ENCODE measurements around the gene BTG1. TPM values are rescaled to one million over a fixed set of nuclear protein-coding genes. Genes with fewer than 3 reads are reported as not detected.
A peak's percentile ranks its signal among the peaks of the same experiment; 100 is the strongest.

The BTG1 gene
- total and polyA plus RNA-seq, 5 donors from 2014 or later, result 509 to 1,342 (median 885) TPM

GRCh38 chr12:92164712-92165111 lies 19.1 kb upstream of the BTG1 start:
- Mint-ChIP-seq H3K4me1 (peaks cover 4 to 47% (median 14%) of the 10 kb centered on the region in 4 donors), H3K4me3 (no peak overlapping the region), H3K36me3 (no peaks in the 10 kb centered on the region), H3K9me3 (peaks cover 0 to 2% (median 0%) of the 10 kb centered on the region in 7 donors), H3K27me3 (no peaks in the 10 kb centered on the region), H3K27ac (peak overlapping the region in 1 of 3 donors; percentile 23)
- no peak overlapping the region for H3K4me3 ChIP-seq (ENCODE audit: low read depth, low read length)
- ATAC-seq (ENCODE audit: low read depth in 2 of 2) (no peak), DNase-seq (no peak)
- H3K4me1 ChIP-seq (ENCODE audit: control insufficient read depth, insufficient read depth, low read length, poor library complexity, severe bottlenecking), result peaks cover 4% of the 10 kb centered on the region
- no peak overlapping the region for H3K27ac ChIP-seq (ENCODE audit: insufficient read depth, low read length, poor library complexity, severe bottlenecking)
- no peaks in the 10 kb centered on the region for H3K27me3 ChIP-seq (ENCODE audit: control insufficient read depth, insufficient read depth, low read length)
- H3K9me3 ChIP-seq (ENCODE audit: control insufficient read depth in 2 of 2, low read length in 2 of 2), result no peaks in the 10 kb centered on the region
- no peaks in the 10 kb centered on the region for H3K36me3 ChIP-seq (ENCODE audit: control insufficient read depth, insufficient read depth, low read length)

GRCh38 chr12:92162079-92162478 lies 16.4 kb upstream of the BTG1 start:
- Histone ChIP-seq H3K27me3 (ENCODE audit: control insufficient read depth, insufficient read depth, low read length) (no peaks in the 10 kb centered on the region), H3K4me3 (ENCODE audit: low read depth, low read length) (no peak overlapping the region), H3K9me3 (ENCODE audit: control insufficient read depth in 2 of 2, low read length in 2 of 2) (no peaks in the 10 kb centered on the region), H3K36me3 (ENCODE audit: control insufficient read depth, insufficient read depth, low read length) (no peaks in the 10 kb centered on the region), H3K4me1 (ENCODE audit: control insufficient read depth, insufficient read depth, low read length, poor library complexity, severe bottlenecking) (peaks cover 16% of the 10 kb centered on the region), H3K27ac (ENCODE audit: insufficient read depth, low read length, poor library complexity, severe bottlenecking) (no peak overlapping the region)
- H3K4me3 Mint-ChIP-seq, result peak overlapping the region in 1 of 4 donors; percentile 51
- DNase-seq (no peak), ATAC-seq (ENCODE audit: low read depth in 2 of 2) (no peak)
- H3K27me3 Mint-ChIP-seq, result no peaks in the 10 kb centered on the region
- peak overlapping the region in 2 of 3 donors; percentile 18 to 36 for H3K27ac Mint-ChIP-seq
- H3K36me3 Mint-ChIP-seq, result peaks cover 5% of the 10 kb centered on the region
- peaks cover 12 to 70% (median 34%) of the 10 kb centered on the region in 4 donors for H3K4me1 Mint-ChIP-seq
- H3K9me3 Mint-ChIP-seq, result peaks cover 0 to 2% (median 0%) of the 10 kb centered on the region in 7 donors

- H3K4me1 Mint-ChIP-seq, result peaks cover 24 to 78% (median 43%) of the 10 kb centered on the region in 4 donors
Measured at GRCh38 chr12:92158796-92159439, 13.3 kb upstream of the BTG1 start.

GRCh38 chr12:92156704-92157395 lies 11.2 kb upstream of the BTG1 start:
- no peak for ATAC-seq (ENCODE audit: low read depth in 2 of 2)

More at GRCh38 chr12:92158796-92159439, 13.3 kb upstream of the BTG1 start:
- Mint-ChIP-seq H3K27me3 (no peaks in the 10 kb centered on the region), H3K9me3 (no peaks in the 10 kb centered on the region), H3K36me3 (peaks cover 12% of the 10 kb centered on the region), H3K27ac (peak overlapping the region; percentile 68 to 89 (median 74)), H3K4me3 (peak overlapping the region; percentile 60 to 79 (median 70))
- H3K27me3 ChIP-seq (ENCODE audit: control insufficient read depth, insufficient read depth, low read length), result no peaks in the 10 kb centered on the region
- peak in 2 of 3 donors; percentile 15 to 34 for DNase-seq
- H3K36me3 ChIP-seq (ENCODE audit: control insufficient read depth, insufficient read depth, low read length), result no peaks in the 10 kb centered on the region
- ATAC-seq (ENCODE audit: low read depth in 2 of 2), result peak; percentile 42 to 61
- no peaks in the 10 kb centered on the region for H3K9me3 ChIP-seq (ENCODE audit: control insufficient read depth in 2 of 2, low read length in 2 of 2)
- H3K27ac ChIP-seq (ENCODE audit: insufficient read depth, low read length, poor library complexity, severe bottlenecking), result peak overlapping the region; percentile 57
- H3K4me1 ChIP-seq (ENCODE audit: control insufficient read depth, insufficient read depth, low read length, poor library complexity, severe bottlenecking), result peaks cover 16% of the 10 kb centered on the region
- peak overlapping the region; percentile 61 for H3K4me3 ChIP-seq (ENCODE audit: low read depth, low read length)

GRCh38 chr12:92156139-92156538 lies 10.5 kb upstream of the BTG1 start:
- H3K27me3 ChIP-seq (ENCODE audit: control insufficient read depth, insufficient read depth, low read length), result no peaks in the 10 kb centered on the region
- H3K36me3 Mint-ChIP-seq, result peaks cover 18% of the 10 kb centered on the region
- H3K27ac Mint-ChIP-seq, result peak overlapping the region; percentile 56 to 92 (median 64)
- no peak for ATAC-seq (ENCODE audit: low read depth in 2 of 2)
- no peak overlapping the region for H3K4me3 ChIP-seq (ENCODE audit: low read depth, low read length)
- peaks cover 0 to 3% (median 0%) of the 10 kb centered on the region in 7 donors for H3K9me3 Mint-ChIP-seq
- H3K27ac ChIP-seq (ENCODE audit: insufficient read depth, low read length, poor library complexity, severe bottlenecking), result no peak overlapping the region
- H3K4me1 Mint-ChIP-seq, result peaks cover 24 to 60% (median 38%) of the 10 kb centered on the region in 4 donors
- no peaks in the 10 kb centered on the region for H3K9me3 ChIP-seq (ENCODE audit: control insufficient read depth in 2 of 2, low read length in 2 of 2)
- H3K4me1 ChIP-seq (ENCODE audit: control insufficient read depth, insufficient read depth, low read length, poor library complexity, severe bottlenecking), result peaks cover 16% of the 10 kb centered on the region
- no peaks in the 10 kb centered on the region for H3K36me3 ChIP-seq (ENCODE audit: control insufficient read depth, insufficient read depth, low read length)
- H3K4me3 Mint-ChIP-seq, result peak overlapping the region in 2 of 4 donors; percentile 13 to 36
- H3K27me3 Mint-ChIP-seq, result no peaks in the 10 kb centered on the region
- DNase-seq, result no peak

More at GRCh38 chr12:92156704-92157395, 11.2 kb upstream of the BTG1 start:
- no peak overlapping the region for H3K4me3 ChIP-seq (ENCODE audit: low read depth, low read length)
- no peak for DNase-seq
- H3K4me1 ChIP-seq (ENCODE audit: control insufficient read depth, insufficient read depth, low read length, poor library complexity, severe bottlenecking), result peaks cover 16% of the 10 kb centered on the region
- Mint-ChIP-seq H3K27me3 (no peaks in the 10 kb centered on the region), H3K27ac (peak overlapping the region; percentile 86 to 92 (median 89)), H3K36me3 (peaks cover 14% of the 10 kb centered on the region), H3K9me3 (peaks cover 0 to 2% (median 0%) of the 10 kb centered on the region in 7 donors), H3K4me1 (peaks cover 24 to 65% (median 39%) of the 10 kb centered on the region in 4 donors), H3K4me3 (peak overlapping the region in 3 of 4 donors; percentile 13 to 52 (median 40))
- no peaks in the 10 kb centered on the region for H3K36me3 ChIP-seq (ENCODE audit: control insufficient read depth, insufficient read depth, low read length)
- H3K27ac ChIP-seq (ENCODE audit: insufficient read depth, low read length, poor library complexity, severe bottlenecking), result no peak overlapping the region
- no peaks in the 10 kb centered on the region for H3K9me3 ChIP-seq (ENCODE audit: control insufficient read depth in 2 of 2, low read length in 2 of 2)
- H3K27me3 ChIP-seq (ENCODE audit: control insufficient read depth, insufficient read depth, low read length), result no peaks in the 10 kb centered on the region

- peaks cover 22 to 59% (median 35%) of the 10 kb centered on the region in 4 donors for H3K4me1 Mint-ChIP-seq
- H3K4me1 ChIP-seq (ENCODE audit: control insufficient read depth, insufficient read depth, low read length, poor library complexity, severe bottlenecking), result peaks cover 16% of the 10 kb centered on the region
- no peaks in the 10 kb centered on the region for H3K27me3 ChIP-seq (ENCODE audit: control insufficient read depth, insufficient read depth, low read length)
- DNase-seq, result no peak
- H3K9me3 ChIP-seq (ENCODE audit: control insufficient read depth in 2 of 2, low read length in 2 of 2), result no peaks in the 10 kb centered on the region
- H3K27ac ChIP-seq (ENCODE audit: insufficient read depth, low read length, poor library complexity, severe bottlenecking), result no peak overlapping the region
- peak overlapping the region in 1 of 4 donors; percentile 13 for H3K4me3 Mint-ChIP-seq
- H3K27ac Mint-ChIP-seq, result peak overlapping the region in 2 of 3 donors; percentile 56 to 64
- peaks cover 0 to 3% (median 0%) of the 10 kb centered on the region in 7 donors for H3K9me3 Mint-ChIP-seq
- no peak overlapping the region for H3K4me3 ChIP-seq (ENCODE audit: low read depth, low read length)
- H3K36me3 Mint-ChIP-seq, result peaks cover 18% of the 10 kb centered on the region
- no peak for ATAC-seq (ENCODE audit: low read depth in 2 of 2)
- no peaks in the 10 kb centered on the region for H3K36me3 ChIP-seq (ENCODE audit: control insufficient read depth, insufficient read depth, low read length)
- no peaks in the 10 kb centered on the region for H3K27me3 Mint-ChIP-seq
Measured at GRCh38 chr12:92155733-92156132, 10.1 kb upstream of the BTG1 start.

- peak overlapping the region in 1 of 3 donors; percentile 44 for H3K27ac Mint-ChIP-seq
- H3K27me3 Mint-ChIP-seq, result no peaks in the 10 kb centered on the region
- peaks cover 34% of the 10 kb centered on the region for H3K36me3 Mint-ChIP-seq
- H3K4me1 ChIP-seq (ENCODE audit: control insufficient read depth, insufficient read depth, low read length, poor library complexity, severe bottlenecking), result peaks cover 20% of the 10 kb centered on the region
- H3K36me3 ChIP-seq (ENCODE audit: control insufficient read depth, insufficient read depth, low read length), result no peaks in the 10 kb centered on the region
- peaks cover 0 to 3% (median 0%) of the 10 kb centered on the region in 7 donors for H3K9me3 Mint-ChIP-seq
- no peaks in the 10 kb centered on the region for H3K9me3 ChIP-seq (ENCODE audit: control insufficient read depth in 2 of 2, low read length in 2 of 2)
- no peak overlapping the region for H3K27ac ChIP-seq (ENCODE audit: insufficient read depth, low read length, poor library complexity, severe bottlenecking)
- no peaks in the 10 kb centered on the region for H3K27me3 ChIP-seq (ENCODE audit: control insufficient read depth, insufficient read depth, low read length)
- ATAC-seq (ENCODE audit: low read depth in 2 of 2), result no peak
- no peak for DNase-seq
- peak overlapping the region in 1 of 4 donors; percentile 52 for H3K4me3 Mint-ChIP-seq
- no peak overlapping the region for H3K4me3 ChIP-seq (ENCODE audit: low read depth, low read length)
- H3K4me1 Mint-ChIP-seq, result peaks cover 27 to 53% (median 29%) of the 10 kb centered on the region in 4 donors
Measured at GRCh38 chr12:92151916-92152315, 6.3 kb upstream of the BTG1 start.

Measured in CD4-positive, CD25-positive, alpha-beta regulatory T cell (primary cell).